B cell (primary cell): ENCODE measurements around the gene WDR47. TPM values are rescaled to one million over a fixed set of nuclear protein-coding genes. Genes with fewer than 3 reads are reported as not detected.

Experiments
- ATAC-seq: fragments of 200-7000 bp; cut with Tn5 transposase; one replicate; pipeline ENCODE4 v1.10.0; 2021; ENCODE audit warnings: low read depth, mild to moderate bottlenecking, moderate number of reproducible peaks, moderate library complexity
- CTCF ChIA-PET: fragments of 350-600 bp; sonication (Branson Sonifier 250); formaldehyde crosslinking; loops from one replicate; lab custom pipeline; 2021; ENCODE audit warnings: antibody characterized with exemption, inconsistent platforms; lab: Charles Lee
- POLR2A ChIA-PET: fragments of 350-600 bp; sonication (Branson Sonifier 250); formaldehyde crosslinking; loops from one replicate; lab custom pipeline; 2021; ENCODE audit warnings: antibody characterized with exemption; lab: Charles Lee
- DNase-seq: peaks from one replicate; pipeline ENCODE4 v3.0.0; 2013
- H2AFZ ChIP-seq: 2 replicates; pipeline ENCODE4 v1.6.1; 2012; ENCODE audit warnings: mild to moderate bottlenecking, low read depth, low read length; ENCODE audit not compliant: insufficient read depth, poor library complexity, severe bottlenecking
- H3K27ac ChIP-seq, 2 donors: 1 replicate in 1 of 2; 2 replicates in 1 of 2; pipeline ENCODE4 v1.5.1; 2012 to 2013; ENCODE audit warnings: low read length in 2 of 2, mild to moderate bottlenecking in 2 of 2, moderate library complexity in 1 of 2
- H3K27me3 ChIP-seq, 4 experiments: fragments of 200-600 bp in 1 of 4; sonication (generic) in 1 of 4; replicated peaks in 1 of 4; 1 replicate in 2 of 4; 2 replicates in 2 of 4; pipeline versions ENCODE4 v1.6.1 to v1.7.0; 2013 to 2016; ENCODE audit warnings: low read length in 3 of 4, mild to moderate bottlenecking in 2 of 4, mixed read lengths in 1 of 4, moderate library complexity in 1 of 4; ENCODE audit not compliant: insufficient read depth in 4 of 4, control insufficient read depth in 3 of 4; ENCODE audit errors: control extremely low read depth in 1 of 4
- H3K36me3 ChIP-seq, 2 experiments: replicated peaks in 1 of 2; 1 replicate in 1 of 2; 2 replicates in 1 of 2; pipeline versions ENCODE4 v1.6.1 to v1.7.1; 2013; ENCODE audit warnings: low read length in 1 of 2; ENCODE audit not compliant: insufficient read depth in 2 of 2, control insufficient read depth in 1 of 2; ENCODE audit errors: control extremely low read depth in 1 of 2, extremely low read depth in 1 of 2
- H3K4me1 ChIP-seq, 2 donors: fragments of 200-600 bp in 1 of 2; sonication (generic) in 1 of 2; 1 replicate in 1 of 2; 2 replicates in 1 of 2; pipeline versions ENCODE4 v1.5.1 to v1.6.1; 2013 to 2017; ENCODE audit warnings: low read length in 2 of 2; ENCODE audit not compliant: control insufficient read depth in 2 of 2, insufficient read depth in 2 of 2
- H3K4me2 ChIP-seq: replicated peaks from 2 replicates; pipeline ENCODE3; 2012; ENCODE audit warnings: mild to moderate bottlenecking, low read depth, low read length; ENCODE audit not compliant: poor library complexity, severe bottlenecking
- H3K4me3 ChIP-seq, 5 experiments: fragments of 200-600 bp in 1 of 5; sonication (generic) in 1 of 5; 1 replicate in 3 of 5; 2 replicates in 2 of 5; pipeline versions ENCODE4 v1.5.1 to v1.7.0; 2011 to 2016; ENCODE audit warnings: low read length in 4 of 5, mild to moderate bottlenecking in 4 of 5, low read depth in 2 of 5, control low read depth in 1 of 5, moderate library complexity in 1 of 5; ENCODE audit not compliant: insufficient read depth in 1 of 5; ENCODE audit errors: control extremely low read depth in 1 of 5, extremely low read depth in 1 of 5
- H3K79me2 ChIP-seq: fragments of 200-600 bp; sonication (generic); one replicate; pipeline ENCODE4 v1.6.0; 2016; ENCODE audit warnings: low read length; ENCODE audit not compliant: control insufficient read depth, insufficient read depth
- H3K9ac ChIP-seq: fragments of 200-600 bp; sonication (generic); 2 replicates; pipeline ENCODE4 v1.6.1; 2017; ENCODE audit warnings: mild to moderate bottlenecking, low read length, moderate library complexity
- H3K9me3 ChIP-seq, 3 donors: one replicate each; pipeline versions ENCODE4 v1.6.1 to v1.7.1; 2013; ENCODE audit warnings: low read length in 2 of 3; ENCODE audit not compliant: control insufficient read depth in 2 of 3, insufficient read depth in 1 of 3; ENCODE audit errors: control extremely low read depth in 1 of 3
- H4K20me1 ChIP-seq: 2 replicates; pipeline ENCODE4 v1.6.0; 2012; ENCODE audit warnings: mild to moderate bottlenecking, low read length; ENCODE audit not compliant: insufficient read depth, control insufficient read depth, poor library complexity, severe bottlenecking
- H3K27ac Mint-ChIP-seq: one replicate; pipeline ENCODE4 v1.8.0; 2021; ENCODE audit warnings: mixed read lengths
- H3K27me3 Mint-ChIP-seq: one replicate; pipeline ENCODE4 v1.8.0; 2021; ENCODE audit warnings: mixed read lengths
- H3K4me1 Mint-ChIP-seq: one replicate; pipeline ENCODE4 v1.8.0; 2021; ENCODE audit warnings: mixed read lengths
- H3K4me3 Mint-ChIP-seq: one replicate; pipeline ENCODE4 v1.8.0; 2021; ENCODE audit warnings: mixed read lengths
- H3K9me3 Mint-ChIP-seq: one replicate; pipeline ENCODE4 v1.8.0; 2022; ENCODE audit warnings: mixed read lengths; ENCODE audit not compliant: insufficient read depth
- CTCF ChIP-seq: fragments of 200-600 bp; IDR thresholded peaks from one replicate; pipeline ENCODE4 v1.8.0; 2022; ENCODE audit warnings: antibody characterized with exemption, mild to moderate bottlenecking
- EZH2 ChIP-seq: IDR thresholded peaks from 2 replicates; pipeline ENCODE4 v1.6.1; 2012; ENCODE audit warnings: borderline replicate concordance, low read depth, mild to moderate bottlenecking, moderate library complexity, low read length; ENCODE audit not compliant: insufficient read depth, poor library complexity, severe bottlenecking
- WGBS: methylation state at CpG from one replicate; pipeline ENCODE4 v1.1.5; 2013; ENCODE audit warnings: missing lambda C conversion rate; ENCODE audit not compliant: insufficient coverage; 5-methylcytosine and 5-hydroxymethylcytosine counted together
- intact Hi-C: fragments of 100-400 bp; cut with micrococcal nuclease; formaldehyde crosslinking; loops from one replicate; pipeline ENCODE4 v1.10.0; 2022
- polyA plus RNA-seq: library from polyadenylated mRNA; depleted of rRNA; stranded (reverse); fragments of >200 nt; gene quantifications from 2 replicates; pipeline ENCODE4 v1.2.3, GENCODE V29; 2012
- total RNA-seq, 2 donors: library from RNA; stranded (reverse); fragments of 120-200 nt in 1 of 2; gene quantifications; 1 replicate in 1 of 2; 2 replicates in 1 of 2; pipeline versions ENCODE4 v1.2.3 to v1.2.4, GENCODE V29; 2013 to 2022

Gene WDR47
- total and polyA plus RNA-seq, 2 donors (not counting 1 experiment from before 2014, with no cell fraction given) = 4.4 to 21.6 TPM

- no peak for ATAC-seq
- WGBS = 100% methylated on average over 2 of the region's 4 CpGs
- Histone ChIP-seq H3K79me2 (peaks cover 35% of the 10 kb centered on the region), H3K27me3 (no peaks in the 10 kb centered on the region), H3K4me1 (no peaks in the 10 kb centered on the region), H3K4me3 (no peak overlapping the region), H3K9ac (no peak overlapping the region), H4K20me1 (peaks cover 21% of the 10 kb centered on the region), H3K36me3 (peaks cover 3 to 19% of the 10 kb centered on the region in 2 experiments), H2AFZ (no peak overlapping the region), H3K4me2 (no peak overlapping the region), H3K27ac (no peak overlapping the region), H3K9me3 (no peaks in the 10 kb centered on the region)
- intact Hi-C loops = no loop called here
- Mint-ChIP-seq H3K9me3 (no peaks in the 10 kb centered on the region), H3K4me1 (peaks cover 12% of the 10 kb centered on the region), H3K4me3 (no peak overlapping the region), H3K27me3 (no peaks in the 10 kb centered on the region), H3K27ac (no peak overlapping the region)
- POLR2A ChIA-PET = no interaction called here
- TF ChIP-seq CTCF (no peak), EZH2 (no peak)
- no peak for DNase-seq
- CTCF ChIA-PET = interaction anchor here (1.7 kb wide), 1 partner anchor 13 kb away, joined by 6 read pairs; no protein-coding TSS in a partner anchor
Observed at GRCh38 chr1:108949044-108949443, 92.9 kb downstream of the WDR47 start.

- Mint-ChIP-seq H3K4me1 (peaks cover 12% of the 10 kb centered on the region), H3K4me3 (no peak overlapping the region), H3K9me3 (no peaks in the 10 kb centered on the region), H3K27me3 (no peaks in the 10 kb centered on the region), H3K27ac (peak overlapping the region; percentile 69)
- ATAC-seq (no peak), DNase-seq (no peak)
- H3K79me2 ChIP-seq = peaks cover 24% of the 10 kb centered on the region
- H3K36me3 ChIP-seq = peaks cover 3 to 22% of the 10 kb centered on the region in 2 experiments
- peaks cover 14% of the 10 kb centered on the region for H4K20me1 ChIP-seq
- H2AFZ ChIP-seq = no peak overlapping the region
- H3K4me1 ChIP-seq = no peaks in the 10 kb centered on the region
- intact Hi-C loops = no loop called here
- peak overlapping the region in 1 of 2 donors; percentile 24 for H3K27ac ChIP-seq
- no peaks in the 10 kb centered on the region for H3K9me3 ChIP-seq
- 34% methylated on average over 3 of the region's 6 CpGs for WGBS
- H3K4me3 ChIP-seq = no peak overlapping the region
- H3K9ac ChIP-seq = no peak overlapping the region
- H3K27me3 ChIP-seq = no peaks in the 10 kb centered on the region
- H3K4me2 ChIP-seq = peak overlapping the region; percentile 13
- POLR2A ChIA-PET = no interaction called here
- CTCF ChIA-PET = interaction anchor here (1.7 kb wide), 1 partner anchor 14 kb away, joined by 6 read pairs; no protein-coding TSS in a partner anchor
- TF ChIP-seq EZH2 (no peak), CTCF (no peak)
Observed at GRCh38 chr1:108947871-108948525, 93.9 kb downstream of the WDR47 start.
